ENCODE measurements around the gene RNU6-1.

RNU6-1 gene

GRCh38 chr15:67796196-67797127 lies 43.4 kb downstream of the RNU6-1 start:
- no peak for DNase-seq

DNA sequence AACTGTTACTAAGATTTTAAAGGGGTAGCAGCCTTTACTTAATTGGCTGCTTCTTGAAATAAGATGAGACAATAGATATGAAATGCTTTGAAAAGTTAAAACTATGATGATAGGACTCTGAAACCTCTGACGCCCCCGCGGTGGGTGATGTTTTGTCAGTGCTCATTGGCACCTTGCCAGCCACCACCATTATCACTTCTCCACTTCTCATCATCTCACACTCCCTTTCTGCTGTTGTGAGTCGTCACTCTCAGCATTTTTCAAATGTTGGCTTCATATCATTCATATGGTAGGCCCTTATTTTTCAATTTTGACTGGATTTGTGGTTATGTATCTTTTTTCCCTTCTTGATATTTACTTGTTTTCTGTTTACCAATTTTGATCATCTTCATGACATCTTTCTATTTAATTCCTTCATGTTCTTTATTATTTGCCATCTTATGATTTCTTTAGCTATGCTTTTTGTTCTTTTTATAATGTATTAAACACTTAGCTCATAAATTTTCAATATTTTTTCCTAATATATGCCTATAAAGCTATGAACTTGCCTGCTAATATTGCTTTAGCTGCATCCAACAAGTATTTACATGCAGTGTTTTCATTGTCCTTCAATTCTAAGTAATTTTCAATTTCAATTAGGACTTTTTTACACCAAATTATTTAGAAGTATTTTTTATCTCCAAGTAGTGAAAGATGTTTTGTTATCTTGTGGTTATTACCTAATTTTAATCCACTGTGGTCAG lies 44.8 kb downstream of the RNU6-1 start:
- no peak for DNase-seq

GRCh38 chr15:67792250-67792942 lies 47.4 kb downstream of the RNU6-1 start:
- no peak for DNase-seq

GRCh38 chr15:67790610-67791319 lies 49.1 kb downstream of the RNU6-1 start:
- DNase-seq = no peak

Data from bone marrow (tissue), 2 donors.